Activated CD4-positive, alpha-beta T cell treated with anti-CD3 and anti-CD28 coated beads, Interleukin-2, Interleukin-6, amounts not matched to agents 100 ng/mL and 50 ng/mL, durations not matched to agents 16 hours and 8 hours (primary cell): Measurements from ENCODE around the gene TEX101.

Experiments
- DNase-seq: peaks from one replicate; pipeline ENCODE4 v3.0.0-alpha.2; 2020

TEX101 gene

GRCh38 chr19:43450545-43450997, 35.9 kb downstream of the TEX101 start:
- peak; percentile 33 for DNase-seq

DNA sequence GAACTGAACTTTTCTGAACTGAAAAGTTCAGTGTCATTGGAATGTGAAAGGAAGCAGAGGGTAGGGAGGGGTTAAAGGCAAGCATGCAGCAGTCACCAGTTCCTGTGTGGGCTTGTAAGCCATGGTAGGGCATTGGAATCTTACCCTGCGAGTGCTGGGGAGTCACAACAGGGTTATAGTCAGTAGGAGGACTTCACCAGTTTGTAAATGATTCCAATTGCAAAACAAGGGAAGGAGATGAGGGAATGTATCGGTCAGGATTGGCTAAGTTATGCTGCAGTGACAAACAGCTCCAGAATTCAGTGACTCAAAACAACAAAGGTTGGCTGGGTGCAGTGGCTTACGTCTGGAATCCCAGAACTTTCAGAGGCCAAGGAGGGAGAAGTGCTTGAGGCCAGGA, 37.9 kb downstream of the TEX101 start:
- no peak for DNase-seq

- no peak for DNase-seq
These were observed 39.3 kb downstream of the TEX101 start for GRCh38 chr19:43454031-43454430.

DNA sequence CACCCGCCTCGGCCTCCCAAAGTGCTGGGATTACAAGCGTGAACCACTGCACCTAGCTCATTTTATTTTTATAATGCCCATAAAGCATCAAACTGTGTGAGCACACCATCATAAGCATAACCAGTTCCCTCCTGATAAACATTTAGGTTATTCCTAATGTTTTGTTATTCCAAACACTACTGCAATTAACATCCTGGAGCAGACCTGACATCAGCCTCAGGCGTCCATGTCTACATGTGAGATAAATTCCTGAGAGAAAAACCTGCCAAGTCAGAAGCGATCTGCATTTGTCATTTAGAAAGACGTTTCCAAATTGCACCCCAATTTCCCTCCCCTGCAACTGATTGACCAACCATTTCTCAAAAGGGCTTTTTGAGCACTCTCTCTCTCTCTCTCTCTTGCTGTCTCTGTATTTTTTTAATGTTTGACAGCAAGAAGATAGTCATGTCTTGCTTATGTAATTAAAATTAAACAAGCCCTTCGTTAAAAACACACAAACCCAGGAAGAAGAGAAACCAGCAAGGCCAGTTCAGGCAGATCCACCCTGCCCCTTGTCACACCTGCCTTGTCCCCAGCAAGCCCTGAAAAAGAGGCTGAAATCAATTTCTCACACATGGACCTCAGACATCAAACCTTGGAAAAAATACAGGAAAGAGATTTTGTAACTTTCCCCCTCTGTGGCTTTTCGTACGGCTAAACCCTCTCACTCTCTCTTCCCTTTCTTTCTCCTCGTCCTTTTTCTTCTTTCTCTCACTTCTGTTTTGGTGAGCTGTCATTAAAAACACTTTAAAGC, 40.8 kb downstream of the TEX101 start:
- DNase-seq = no peak

GRCh38 chr19:43457809-43458208, 43.1 kb downstream of the TEX101 start:
- DNase-seq = no peak

DNA sequence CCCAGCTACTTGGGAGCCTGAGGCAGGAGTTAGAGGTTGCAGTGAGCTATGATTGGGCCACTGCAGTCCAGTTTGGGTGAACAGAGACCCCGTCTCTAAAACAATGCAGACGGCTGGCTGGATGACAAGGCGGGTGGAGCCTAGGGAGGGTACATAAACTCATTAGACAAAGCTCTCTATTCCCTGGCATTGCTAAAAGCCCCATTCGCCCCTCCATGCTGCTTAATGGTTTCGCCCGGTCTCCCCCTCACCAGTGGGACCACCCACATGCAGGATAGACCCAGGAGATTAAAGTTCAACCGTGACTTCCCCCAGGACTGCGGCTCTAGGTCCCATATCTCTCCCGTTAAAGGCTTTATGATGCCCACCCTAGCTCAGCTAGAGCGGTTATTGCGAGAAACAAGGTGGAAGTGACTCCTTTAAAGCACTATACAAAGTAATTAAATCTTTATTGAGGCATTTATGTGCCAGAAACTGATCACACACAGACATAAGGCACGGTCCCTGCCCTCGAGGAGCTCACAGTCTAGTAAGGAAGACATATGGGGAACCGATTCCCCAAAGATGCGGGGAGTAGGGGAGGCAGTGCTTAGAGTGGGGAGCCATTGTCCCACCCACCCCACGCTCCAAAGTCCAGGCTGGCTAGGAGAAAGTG, 45.8 kb downstream of the TEX101 start:
- no peak for DNase-seq

DNA sequence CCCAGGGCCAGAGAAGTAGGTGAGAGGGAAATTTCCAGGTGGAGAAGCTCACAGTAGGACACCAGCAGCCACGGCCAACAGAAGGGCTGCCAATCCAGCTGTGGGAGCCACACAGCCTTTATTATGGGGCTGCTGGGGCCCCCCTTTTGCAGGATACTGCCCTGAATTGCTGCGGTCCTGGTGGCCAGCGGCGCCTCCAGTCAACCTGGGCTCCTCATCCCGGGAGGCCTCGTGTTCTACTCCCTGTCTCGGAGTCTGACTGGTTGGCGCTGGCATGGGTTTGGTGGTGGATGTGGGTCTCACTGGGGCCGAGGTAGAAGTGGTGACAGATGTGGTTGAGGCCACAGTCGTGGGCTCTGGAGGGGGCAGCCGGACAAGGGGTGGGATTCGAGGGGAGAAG, 46.6 kb downstream of the TEX101 start:
- DNase-seq = no peak

- no peak for DNase-seq
These were observed 47.7 kb downstream of the TEX101 start for GRCh38 chr19:43462383-43462782.

- DNase-seq = no peak
These were observed 48.2 kb downstream of the TEX101 start for GRCh38 chr19:43462785-43463380.

- DNase-seq = peak; percentile 99
These were observed 48.9 kb downstream of the TEX101 start for GRCh38 chr19:43463381-43464133.

GRCh38 chr19:43464134-43464775, 49.6 kb downstream of the TEX101 start:
- DNase-seq = peak; percentile 70

DNA sequence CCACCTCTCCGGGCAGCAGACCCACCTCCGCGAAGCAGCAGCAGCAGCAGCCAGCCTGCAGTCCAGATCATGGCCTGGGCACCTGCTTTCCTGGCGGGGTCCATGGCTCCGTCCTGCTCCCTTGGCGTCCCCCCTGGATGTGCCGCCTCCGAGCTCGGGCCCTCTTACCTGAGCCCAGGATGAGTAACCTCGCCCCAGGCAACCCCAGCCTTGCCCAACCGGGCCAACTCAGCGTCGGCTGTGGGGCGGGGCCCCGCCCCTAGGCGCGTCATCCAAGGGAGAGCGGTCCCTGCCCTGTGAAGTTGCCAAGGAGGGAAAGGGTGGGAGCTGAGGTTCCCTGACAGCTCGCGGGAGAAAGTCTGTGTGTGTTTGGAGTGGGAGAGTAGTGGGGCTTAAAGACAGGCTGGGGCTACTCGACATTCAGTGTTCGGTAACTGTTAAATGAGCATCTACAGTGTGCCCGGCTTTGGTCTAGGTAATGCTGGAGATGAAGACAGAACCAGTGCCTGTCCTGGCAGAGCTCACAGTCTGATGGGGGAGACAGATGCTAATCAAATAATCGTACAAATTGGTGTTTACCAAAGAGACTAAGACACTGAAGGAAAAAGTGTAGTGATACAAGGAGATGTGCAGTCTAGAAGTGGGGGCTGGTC, 50.9 kb downstream of the TEX101 start, which contains the start of gene LYPD3:
LYPD3 (minus strand) TSS at position 141 of the 653 bp plus-strand sequence; CDS start at position 104, 37 bp downstream.
- no peak for DNase-seq

DNA sequence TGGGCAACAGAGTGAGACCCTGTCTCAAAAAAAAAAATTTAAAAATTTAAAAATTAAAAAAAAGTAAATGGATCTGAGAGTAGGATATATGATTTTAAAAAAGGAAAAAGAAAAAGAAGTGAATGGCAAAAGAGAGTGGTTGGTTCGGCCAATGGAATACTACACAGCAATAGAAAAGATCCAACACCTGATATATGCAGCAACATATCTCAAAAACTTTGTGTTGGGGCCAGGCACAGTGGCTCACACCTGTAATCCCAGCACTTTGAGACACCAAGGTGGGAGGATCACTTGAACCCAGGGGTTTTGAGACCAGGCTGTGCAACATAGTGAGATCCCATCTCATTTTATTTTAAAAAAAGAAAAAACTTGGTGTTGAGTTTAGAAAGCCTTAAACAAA, 52.1 kb downstream of the TEX101 start:
- DNase-seq = no peak

GRCh38 chr19:43467276-43467675, 52.6 kb downstream of the TEX101 start:
- DNase-seq = no peak

GRCh38 chr19:43467730-43468129, 53.0 kb downstream of the TEX101 start:
- DNase-seq = no peak
